ENCODE results near the gene ALCAM.

- TF ChIP-seq, protein P1, sequence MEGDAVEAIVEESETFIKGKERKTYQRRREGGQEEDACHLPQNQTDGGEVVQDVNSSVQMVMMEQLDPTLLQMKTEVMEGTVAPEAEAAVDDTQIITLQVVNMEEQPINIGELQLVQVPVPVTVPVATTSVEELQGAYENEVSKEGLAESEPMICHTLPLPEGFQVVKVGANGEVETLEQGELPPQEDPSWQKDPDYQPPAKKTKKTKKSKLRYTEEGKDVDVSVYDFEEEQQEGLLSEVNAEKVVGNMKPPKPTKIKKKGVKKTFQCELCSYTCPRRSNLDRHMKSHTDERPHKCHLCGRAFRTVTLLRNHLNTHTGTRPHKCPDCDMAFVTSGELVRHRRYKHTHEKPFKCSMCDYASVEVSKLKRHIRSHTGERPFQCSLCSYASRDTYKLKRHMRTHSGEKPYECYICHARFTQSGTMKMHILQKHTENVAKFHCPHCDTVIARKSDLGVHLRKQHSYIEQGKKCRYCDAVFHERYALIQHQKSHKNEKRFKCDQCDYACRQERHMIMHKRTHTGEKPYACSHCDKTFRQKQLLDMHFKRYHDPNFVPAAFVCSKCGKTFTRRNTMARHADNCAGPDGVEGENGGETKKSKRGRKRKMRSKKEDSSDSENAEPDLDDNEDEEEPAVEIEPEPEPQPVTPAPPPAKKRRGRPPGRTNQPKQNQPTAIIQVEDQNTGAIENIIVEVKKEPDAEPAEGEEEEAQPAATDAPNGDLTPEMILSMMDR (IDR thresholded peaks at IDR 0.05; ENCODE audit: extremely low read depth in 1 of 2, insufficient read depth in 1 of 2, low read depth in 1 of 2, low read length in 2 of 2), result no peak
- TF ChIP-seq EZH2 (IDR thresholded peaks at IDR 0.05; ENCODE audit: borderline replicate concordance, low read depth, low read length, severe bottlenecking), result no peak
- no peak for TF ChIP-seq POLR2A (IDR thresholded peaks at IDR 0.05; ENCODE audit: low read depth, low read length)
- no peak for TF ChIP-seq GATA2 (IDR thresholded peaks at IDR 0.05; ENCODE audit: insufficient read depth, insufficient read length, low read depth, low read length)
- no peak for TF ChIP-seq POLR2AphosphoS5 (IDR thresholded peaks at IDR 0.05; ENCODE audit: insufficient read depth, low read depth, low read length)
- no peak for TF ChIP-seq MAX (IDR thresholded peaks at IDR 0.05; ENCODE audit: insufficient read depth, insufficient read length)
- TF ChIP-seq FOS (IDR thresholded peaks at IDR 0.05; ENCODE audit: borderline replicate concordance, insufficient read depth, low read length), result no peak
- no peak for TF ChIP-seq MYC (IDR thresholded peaks at IDR 0.05; ENCODE audit: low read depth, low read length)
Observed at GRCh38 chr3:105584003-105584790, 217.5 kb downstream of the ALCAM start.
